Posterior vena cava (tissue), 2 donors: ENCODE results near the gene KRTAP3-2. TPM values are rescaled to one million over a fixed set of nuclear protein-coding genes. Genes with fewer than 3 reads are reported as not detected.

Experiments used
- DNase-seq: peaks from one replicate; pipeline ENCODE4 v3.0.0-alpha.2; 2020; ENCODE audit warnings: low spot score
- intact Hi-C, 2 donors: fragments of 100-400 bp; cut with DNase I; formaldehyde crosslinking; loops; one replicate each; pipeline versions ENCODE4 v1.14.1 to v1.14.2; 2022 to 2023
- total RNA-seq, 2 donors: library from RNA; stranded (reverse); fragmentation: NEBNext Ultra II Directional; extraction: Animal tissue kit (Norgen Biotek cat#: 25700); gene quantifications; one replicate each; pipeline ENCODE4 v1.2.1, GENCODE V29; 2021
- donor health status: DM: yes; HTN: yes; CAD: no.
- donor health status: DM: yes; HTN: yes; CAD: no.

KRTAP3-2 gene
- total RNA-seq, 2 donors from 2014 or later: not detected

DNA sequence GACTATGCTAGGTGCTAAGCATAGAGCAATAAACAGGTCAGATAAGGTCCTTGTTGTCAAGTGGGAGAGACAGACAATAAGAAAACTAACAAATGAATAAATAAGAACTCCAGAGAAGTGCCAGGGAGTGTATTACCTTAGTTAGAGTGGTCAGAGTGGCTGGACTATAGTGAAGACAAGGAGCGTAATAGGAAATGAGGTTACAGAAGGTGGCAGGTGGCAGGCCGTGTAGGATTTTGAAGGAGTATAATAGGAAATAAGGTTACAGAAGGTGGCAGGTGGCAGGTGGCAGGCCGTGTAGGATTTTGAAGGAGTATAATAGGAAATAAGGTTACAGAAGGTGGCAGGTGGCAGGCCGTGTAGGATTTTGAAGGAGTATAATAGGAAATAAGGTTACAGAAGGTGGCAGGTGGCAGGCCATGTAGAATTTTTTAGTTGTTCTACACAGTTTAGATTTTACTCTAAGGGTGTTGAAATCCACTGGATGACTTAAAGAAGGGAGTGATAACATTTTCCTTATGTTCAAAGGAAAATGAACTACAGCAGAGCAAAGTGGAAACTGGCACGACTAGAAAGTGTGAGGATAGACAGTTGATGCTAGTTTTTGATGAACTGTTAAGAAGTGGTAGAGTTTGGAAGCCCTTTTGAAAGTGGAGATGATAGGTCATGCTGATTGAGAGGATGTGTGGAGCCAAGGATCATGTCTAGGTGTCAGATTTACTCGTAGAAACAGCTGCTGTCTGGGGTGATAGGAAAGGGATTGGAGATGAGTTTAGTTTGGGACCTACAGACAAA is 12.8 kb upstream of the KRTAP3-2 start:
- DNase-seq: no peak
- intact Hi-C loops: no loop called here

GRCh38 chr17:41010441-41010840 is 10.7 kb upstream of the KRTAP3-2 start:
- no peak for DNase-seq
- intact Hi-C loops: no loop called here

- intact Hi-C loops: no loop called here
- no peak for DNase-seq
Observed at GRCh38 chr17:41009936-41010335, 10.2 kb upstream of the KRTAP3-2 start.

DNA sequence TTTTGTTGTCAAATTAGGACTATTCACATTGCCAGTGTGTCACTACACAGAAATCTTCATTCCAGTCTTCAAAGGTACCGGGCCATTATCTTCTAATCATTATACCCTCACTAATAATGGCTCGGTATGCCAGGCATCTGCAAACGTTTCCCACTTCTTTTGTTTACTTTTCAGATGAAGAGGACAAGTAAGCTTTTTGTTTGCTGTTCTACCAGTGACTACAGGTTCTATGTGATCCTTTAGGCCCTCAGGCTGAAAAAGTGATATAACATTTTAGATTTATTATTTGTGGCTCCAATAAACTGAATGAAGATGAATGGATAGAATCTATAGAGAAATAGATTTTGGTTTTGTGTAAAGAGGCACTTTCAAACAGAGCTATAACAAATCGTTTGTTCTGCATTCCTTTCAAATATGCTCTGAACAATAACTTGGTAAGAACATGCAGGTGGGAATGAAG is 9.6 kb upstream of the KRTAP3-2 start:
- intact Hi-C loops: no loop called here
- DNase-seq: no peak

GRCh38 chr17:41008811-41009210 is 9.1 kb upstream of the KRTAP3-2 start, which contains the start of gene KRTAP3-1:
TSS of gene KRTAP3-1 (minus strand) at chr17:41009128. CDS start at chr17:41009074, 54 bp downstream.
- intact Hi-C loops: no loop called here
- DNase-seq: no peak

- DNase-seq: no peak
- intact Hi-C loops: no loop called here
Observed at GRCh38 chr17:41004397-41004796, 4.7 kb upstream of the KRTAP3-2 start.

DNA sequence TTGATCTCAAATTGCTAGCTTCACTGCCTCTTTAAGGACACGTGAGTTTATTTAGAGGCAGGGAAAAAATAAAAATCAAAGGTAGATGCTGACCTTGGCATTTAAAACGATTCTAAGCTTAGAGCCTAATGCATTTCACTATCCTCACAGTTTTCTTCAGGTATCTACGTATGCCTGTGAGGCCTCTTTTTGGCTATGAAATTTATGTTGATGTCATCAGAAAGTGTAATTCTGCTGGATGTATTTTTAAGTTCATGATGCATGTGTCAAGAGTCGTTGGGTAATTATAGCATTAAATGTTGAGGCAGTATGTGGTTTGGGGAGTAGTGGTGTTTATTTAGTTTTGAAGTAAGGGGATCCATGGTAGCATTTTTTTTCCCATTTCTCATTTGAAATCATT is 4.2 kb upstream of the KRTAP3-2 start:
- no peak for DNase-seq
- intact Hi-C loops: no loop called here

DNA sequence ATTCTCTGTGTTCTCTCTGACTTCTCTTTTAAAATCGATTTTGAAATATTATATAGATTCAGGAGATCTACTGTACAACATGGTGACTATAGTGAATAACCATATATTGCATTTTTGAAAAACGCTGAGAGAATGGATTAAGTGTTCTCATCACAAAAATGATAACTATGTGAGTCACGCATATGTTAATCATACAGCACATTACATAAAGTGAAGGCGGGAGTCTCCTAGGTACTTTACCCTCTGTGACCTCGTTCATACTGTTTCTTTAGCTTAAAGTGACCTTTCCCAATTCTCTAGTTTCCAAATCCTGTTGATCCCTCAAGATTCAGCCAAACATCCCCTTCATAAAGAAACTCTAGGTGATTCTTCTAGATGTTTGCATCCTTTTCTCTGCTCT is 3.1 kb upstream of the KRTAP3-2 start:
- no peak for DNase-seq
- intact Hi-C loops: no loop called here

GRCh38 chr17:41001795-41002194 is 2.1 kb upstream of the KRTAP3-2 start:
- intact Hi-C loops: no loop called here
- no peak for DNase-seq

DNA sequence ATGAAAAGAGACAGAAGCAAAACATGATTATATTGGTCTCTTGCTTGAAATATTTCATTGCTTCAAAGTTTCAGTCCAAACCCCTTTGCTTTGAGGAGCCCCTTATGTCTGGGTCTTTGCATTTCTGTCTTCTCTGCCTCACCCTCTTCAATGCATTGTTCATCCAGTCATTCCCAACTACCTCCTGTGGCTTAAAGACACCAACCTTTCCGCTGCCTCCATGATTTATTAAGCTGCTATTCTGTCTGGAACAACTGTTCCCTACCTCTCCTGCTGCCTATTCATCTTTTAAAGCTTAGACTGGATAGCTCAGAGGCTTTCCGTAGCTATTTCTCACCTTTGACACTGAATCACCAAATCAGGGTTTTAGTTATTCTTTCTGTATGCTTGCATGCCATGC is 2.3 kb downstream of the KRTAP3-2 start:
- intact Hi-C loops: no loop called here
- no peak for DNase-seq

GRCh38 chr17:40996829-40997228 is 2.9 kb downstream of the KRTAP3-2 start:
- intact Hi-C loops: no loop called here
- DNase-seq: no peak

DNA sequence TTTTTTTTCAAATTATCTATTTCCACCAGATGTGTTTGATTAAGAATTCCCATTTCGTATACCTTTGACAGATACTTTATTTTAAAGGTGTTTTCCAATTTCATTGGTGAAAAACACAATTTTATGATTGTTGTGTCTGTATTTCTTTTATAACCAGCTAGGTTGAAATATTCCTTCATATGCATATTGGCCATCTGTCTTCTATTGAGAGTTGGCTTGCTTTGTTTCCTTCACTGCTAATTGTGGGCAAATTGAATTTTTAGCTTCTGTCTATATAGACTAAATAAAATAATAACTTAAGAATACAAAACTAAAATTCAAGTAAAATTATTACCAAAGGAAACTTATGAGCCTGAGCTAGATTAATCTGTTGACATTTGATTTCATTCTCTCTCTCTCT is 4.6 kb downstream of the KRTAP3-2 start:
- intact Hi-C loops: no loop called here
- no peak for DNase-seq

- intact Hi-C loops: no loop called here
- no peak for DNase-seq
Observed at GRCh38 chr17:40993839-40994238, 5.9 kb downstream of the KRTAP3-2 start, which contains the start of gene KRTAP3-3. TSS of gene KRTAP3-3 (minus strand) at chr17:40994164. CDS start at chr17:40994097, 67 bp downstream.

GRCh38 chr17:40993084-40993483 is 6.6 kb downstream of the KRTAP3-2 start:
- intact Hi-C loops: no loop called here

GRCh38 chr17:40992666-40993065 is 7.0 kb downstream of the KRTAP3-2 start:
- no peak for DNase-seq
- intact Hi-C loops: no loop called here

More at GRCh38 chr17:40993084-40993483, 6.6 kb downstream of the KRTAP3-2 start:
- no peak for DNase-seq

DNA sequence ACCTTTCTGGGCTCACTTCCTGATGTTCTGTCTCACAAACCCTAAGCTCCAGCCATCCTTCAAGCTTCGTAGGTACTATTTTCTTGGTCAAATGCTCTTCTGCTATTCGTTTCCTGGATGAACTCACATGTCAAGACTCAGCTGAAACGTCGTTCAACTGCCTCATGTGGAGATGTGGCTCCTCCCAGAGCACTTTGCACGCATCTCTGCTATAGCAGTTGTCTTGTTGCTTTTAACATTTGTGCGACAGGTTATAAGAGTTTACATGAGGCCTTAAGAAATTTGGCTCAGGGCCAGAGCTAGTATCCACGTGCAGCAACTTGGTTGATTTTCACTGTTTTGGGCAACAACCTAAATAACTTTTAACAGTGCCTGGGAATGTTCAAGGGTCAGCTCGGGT is 12.8 kb downstream of the KRTAP3-2 start:
- intact Hi-C loops: loop anchor here in 1 of 2 donors (10.0 kb wide), 1 partner anchor 338 kb away; no protein-coding TSS in a partner anchor
- DNase-seq: no peak

DNA sequence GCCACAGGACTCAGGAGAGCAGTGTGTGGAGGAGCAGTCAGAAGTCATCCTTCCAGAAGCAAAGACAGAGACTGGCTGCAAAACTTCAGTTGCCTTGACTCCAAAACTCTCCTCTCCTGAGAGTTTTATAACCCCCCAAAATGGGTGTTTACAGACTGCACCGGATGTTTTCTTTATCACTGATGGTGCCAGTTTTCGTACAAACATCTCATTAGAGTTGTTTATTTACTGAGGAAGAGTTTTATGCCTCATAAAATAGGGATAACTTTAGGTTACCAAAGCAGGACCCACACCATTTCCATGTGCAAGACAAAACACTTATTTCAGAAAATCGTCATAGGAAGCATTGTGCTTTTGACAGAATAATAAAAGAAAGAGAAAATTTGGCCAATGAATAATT is 15.5 kb downstream of the KRTAP3-2 start, which contains the start of gene KRT40:
Gene KRT40, minus strand, starts transcription at position 101 of the 400 bp plus-strand sequence. Its CDS starts 53 bp downstream, at position 48.
- intact Hi-C loops: loop anchor here in 1 of 2 donors (5.0 to 10.0 kb wide), 2 partner anchors 341 to 582 kb away; no protein-coding TSS in a partner anchor
- DNase-seq: no peak

GRCh38 chr17:40981115-40981514 is 18.6 kb downstream of the KRTAP3-2 start:
- DNase-seq: no peak
- intact Hi-C loops: loop anchor here in 1 of 2 donors (5.0 to 10.0 kb wide), 2 partner anchors 344 to 579 kb away; no protein-coding TSS in a partner anchor

GRCh38 chr17:40980596-40980995 is 19.1 kb downstream of the KRTAP3-2 start:
- peak; percentile 82 for DNase-seq
- intact Hi-C loops: loop anchor here in 1 of 2 donors (5.0 to 10.0 kb wide), 2 partner anchors 344 to 578 kb away; no protein-coding TSS in a partner anchor

GRCh38 chr17:40980117-40980516 is 19.6 kb downstream of the KRTAP3-2 start:
- DNase-seq: no peak
- intact Hi-C loops: loop anchor here in 1 of 2 donors (5.0 to 10.0 kb wide), 2 partner anchors 345 to 578 kb away; no protein-coding TSS in a partner anchor
